WTC11 (cell line): ENCODE results near the gene PLAAT5. TPM values are rescaled to one million over a fixed set of nuclear protein-coding genes. Genes with fewer than 3 reads are reported as not detected.
A peak's percentile ranks its signal among the peaks of the same experiment; 100 is the strongest.

Experiments used
- ATAC-seq: fragments of 200-7000 bp; cut with Tn5 transposase; 2 replicates; pipeline ENCODE4 v1.10.0; 2021; ENCODE audit warnings: mild to moderate bottlenecking, moderate library complexity
- CTCF ChIA-PET: fragments of 300-600 bp; sonication (Branson Sonifier 250); formaldehyde crosslinking; loops from one replicate; lab custom pipeline; 2021; ENCODE audit warnings: antibody characterized with exemption; lab: Charles Lee
- POLR2A ChIA-PET: fragments of 350-600 bp; sonication (Branson Sonifier 250); formaldehyde crosslinking; loops from one replicate; lab custom pipeline; 2021; ENCODE audit warnings: antibody characterized with exemption; lab: Charles Lee
- DNase-seq: peaks from one replicate; pipeline ENCODE4 v3.0.0; 2021; ENCODE audit warnings: low spot score
- H3K27ac Mint-ChIP-seq: 2 replicates; pipeline ENCODE4 v1.8.0; 2021; ENCODE audit warnings: mixed read lengths
- H3K27me3 Mint-ChIP-seq: 2 replicates; pipeline ENCODE4 v1.8.0; 2021; ENCODE audit warnings: low read depth, mild to moderate bottlenecking, moderate library complexity, mixed read lengths
- H3K36me3 Mint-ChIP-seq: 2 replicates; pipeline ENCODE4 v1.8.0; 2021; ENCODE audit warnings: mixed read lengths
- H3K4me1 Mint-ChIP-seq: 2 replicates; pipeline ENCODE4 v1.8.0; 2022; ENCODE audit warnings: mixed read lengths
- H3K4me3 Mint-ChIP-seq: 2 replicates; pipeline ENCODE4 v1.8.0; 2021; ENCODE audit warnings: mild to moderate bottlenecking, moderate library complexity, mixed read lengths
- H3K9me3 Mint-ChIP-seq: 2 replicates; pipeline ENCODE4 v1.8.0; 2021; ENCODE audit warnings: mixed read lengths
- CBFB ChIP-seq: sonication (generic); formaldehyde crosslinking; IDR thresholded peaks from 2 replicates; pipeline ENCODE4 v1.8.1; 2022; ENCODE audit warnings: mild to moderate bottlenecking, low read depth, missing genetic modification reagents
- ETV6 ChIP-seq: sonication (generic); formaldehyde crosslinking; IDR thresholded peaks from 2 replicates; pipeline ENCODE4 v1.8.1; 2022; ENCODE audit warnings: mild to moderate bottlenecking, missing genetic modification reagents
- HMGA2 ChIP-seq: fragments of 250-450 bp; sonication (Bioruptor Pico); IDR thresholded peaks from 2 replicates; pipeline ENCODE4 v1.4.0; 2021; ENCODE audit warnings: mild to moderate bottlenecking, moderate library complexity
- NR2C2 ChIP-seq: sonication (generic); formaldehyde crosslinking; IDR thresholded peaks from 2 replicates; pipeline ENCODE4 v1.8.0; 2022; ENCODE audit warnings: mild to moderate bottlenecking, missing genetic modification reagents
- SMAD3 ChIP-seq: sonication (generic); formaldehyde crosslinking; IDR thresholded peaks from 2 replicates; pipeline ENCODE4 v1.8.0; 2022; ENCODE audit warnings: missing genetic modification reagents, mild to moderate bottlenecking, borderline replicate concordance
- TEAD4 ChIP-seq: sonication (generic); formaldehyde crosslinking; IDR thresholded peaks from 2 replicates; pipeline ENCODE4 v1.8.0; 2022; ENCODE audit warnings: mild to moderate bottlenecking, missing genetic modification reagents
- total RNA-seq: library from RNA; stranded (reverse); gene quantifications from 3 replicates; pipeline ENCODE4 v1.2.3, GENCODE V29; 2021
- TF ChIP-seq, protein P1 (sequence below): sonication (generic); formaldehyde crosslinking; IDR thresholded peaks from 2 replicates; pipeline ENCODE4 v1.8.0; 2023; ENCODE audit warnings: missing genetic modification reagents, mild to moderate bottlenecking, borderline replicate concordance
- TF ChIP-seq, protein P2 (sequence below): fragments of 250-450 bp; sonication (Bioruptor Pico); IDR thresholded peaks from 2 replicates; pipeline ENCODE4 v1.9.0; 2021; ENCODE audit warnings: mild to moderate bottlenecking
- TF ChIP-seq, protein P3 (sequence below): sonication (generic); formaldehyde crosslinking; IDR thresholded peaks from 2 replicates; pipeline ENCODE4 v1.8.1; 2022; ENCODE audit warnings: missing genetic modification reagents, borderline replicate concordance
- TF ChIP-seq, protein P4 (sequence below): fragments of 250-450 bp; sonication (Bioruptor Pico); IDR thresholded peaks from 2 replicates; pipeline ENCODE4 v2.1.2; 2022; ENCODE audit warnings: mild to moderate bottlenecking, moderate library complexity
- TF ChIP-seq, protein P5 (sequence below): fragments of 250-450 bp; sonication (Bioruptor Pico); IDR thresholded peaks from 2 replicates; pipeline ENCODE4 v1.9.0; 2021; ENCODE audit warnings: moderate library complexity, mild to moderate bottlenecking, inconsistent platforms, borderline replicate concordance
- TF ChIP-seq, protein P6 (sequence below): sonication (generic); formaldehyde crosslinking; IDR thresholded peaks from 2 replicates; pipeline ENCODE4 v1.8.1; 2023; ENCODE audit warnings: mild to moderate bottlenecking, missing genetic modification reagents, moderate library complexity
- TF ChIP-seq, protein P7 (sequence below): sonication (generic); formaldehyde crosslinking; IDR thresholded peaks from 2 replicates; pipeline ENCODE4 v1.8.1; 2022; ENCODE audit warnings: mild to moderate bottlenecking, moderate library complexity, missing genetic modification reagents

Gene PLAAT5
- total RNA-seq, 1 experiment from 2014 or later, result 23.0 TPM

DNA sequence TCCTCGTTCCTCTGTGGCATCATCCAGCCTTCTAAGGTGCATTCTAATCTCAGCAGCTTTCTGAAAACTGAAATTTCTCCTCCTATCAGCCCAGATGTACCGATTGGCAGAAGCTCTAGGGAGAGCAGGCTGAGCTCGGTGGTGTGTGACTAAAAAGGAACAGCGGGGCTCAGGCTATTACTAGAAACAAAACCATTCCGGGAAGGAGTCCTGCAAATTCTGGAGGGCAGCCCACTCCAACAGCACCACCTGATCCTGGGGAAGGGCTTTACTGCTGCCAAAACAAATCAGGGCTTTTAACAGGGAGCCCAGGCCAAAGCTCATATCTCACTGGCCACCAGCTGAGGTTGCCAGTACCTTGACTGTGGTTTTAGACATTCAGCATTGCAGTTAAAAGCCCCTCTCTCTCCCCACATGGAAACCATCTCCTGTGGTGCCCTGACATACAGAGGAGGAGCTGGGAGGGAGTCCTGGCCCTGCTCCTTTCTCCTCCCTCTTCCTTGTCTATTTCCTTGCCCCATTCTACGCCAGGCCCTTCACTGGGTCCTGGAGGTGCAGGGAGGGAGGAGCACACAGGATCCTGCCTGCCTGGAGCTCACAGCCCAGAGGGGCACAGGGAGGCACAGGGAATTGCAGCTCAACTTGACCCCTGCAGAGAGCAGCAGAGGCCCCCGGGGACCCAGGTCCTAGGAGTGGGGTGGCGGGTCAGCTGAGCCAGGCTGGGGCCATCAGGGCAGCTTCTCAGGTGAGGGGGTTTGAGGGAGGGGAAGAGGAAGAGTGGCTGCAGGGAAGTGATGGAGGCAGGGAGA is 46.5 kb upstream of the PLAAT5 start (continued):
- TF ChIP-seq, protein P1, sequence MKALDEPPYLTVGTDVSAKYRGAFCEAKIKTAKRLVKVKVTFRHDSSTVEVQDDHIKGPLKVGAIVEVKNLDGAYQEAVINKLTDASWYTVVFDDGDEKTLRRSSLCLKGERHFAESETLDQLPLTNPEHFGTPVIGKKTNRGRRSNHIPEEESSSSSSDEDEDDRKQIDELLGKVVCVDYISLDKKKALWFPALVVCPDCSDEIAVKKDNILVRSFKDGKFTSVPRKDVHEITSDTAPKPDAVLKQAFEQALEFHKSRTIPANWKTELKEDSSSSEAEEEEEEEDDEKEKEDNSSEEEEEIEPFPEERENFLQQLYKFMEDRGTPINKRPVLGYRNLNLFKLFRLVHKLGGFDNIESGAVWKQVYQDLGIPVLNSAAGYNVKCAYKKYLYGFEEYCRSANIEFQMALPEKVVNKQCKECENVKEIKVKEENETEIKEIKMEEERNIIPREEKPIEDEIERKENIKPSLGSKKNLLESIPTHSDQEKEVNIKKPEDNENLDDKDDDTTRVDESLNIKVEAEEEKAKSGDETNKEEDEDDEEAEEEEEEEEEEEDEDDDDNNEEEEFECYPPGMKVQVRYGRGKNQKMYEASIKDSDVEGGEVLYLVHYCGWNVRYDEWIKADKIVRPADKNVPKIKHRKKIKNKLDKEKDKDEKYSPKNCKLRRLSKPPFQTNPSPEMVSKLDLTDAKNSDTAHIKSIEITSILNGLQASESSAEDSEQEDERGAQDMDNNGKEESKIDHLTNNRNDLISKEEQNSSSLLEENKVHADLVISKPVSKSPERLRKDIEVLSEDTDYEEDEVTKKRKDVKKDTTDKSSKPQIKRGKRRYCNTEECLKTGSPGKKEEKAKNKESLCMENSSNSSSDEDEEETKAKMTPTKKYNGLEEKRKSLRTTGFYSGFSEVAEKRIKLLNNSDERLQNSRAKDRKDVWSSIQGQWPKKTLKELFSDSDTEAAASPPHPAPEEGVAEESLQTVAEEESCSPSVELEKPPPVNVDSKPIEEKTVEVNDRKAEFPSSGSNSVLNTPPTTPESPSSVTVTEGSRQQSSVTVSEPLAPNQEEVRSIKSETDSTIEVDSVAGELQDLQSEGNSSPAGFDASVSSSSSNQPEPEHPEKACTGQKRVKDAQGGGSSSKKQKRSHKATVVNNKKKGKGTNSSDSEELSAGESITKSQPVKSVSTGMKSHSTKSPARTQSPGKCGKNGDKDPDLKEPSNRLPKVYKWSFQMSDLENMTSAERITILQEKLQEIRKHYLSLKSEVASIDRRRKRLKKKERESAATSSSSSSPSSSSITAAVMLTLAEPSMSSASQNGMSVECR (CRISPR knock-in tag), result no peak
- TF ChIP-seq, protein P2, sequence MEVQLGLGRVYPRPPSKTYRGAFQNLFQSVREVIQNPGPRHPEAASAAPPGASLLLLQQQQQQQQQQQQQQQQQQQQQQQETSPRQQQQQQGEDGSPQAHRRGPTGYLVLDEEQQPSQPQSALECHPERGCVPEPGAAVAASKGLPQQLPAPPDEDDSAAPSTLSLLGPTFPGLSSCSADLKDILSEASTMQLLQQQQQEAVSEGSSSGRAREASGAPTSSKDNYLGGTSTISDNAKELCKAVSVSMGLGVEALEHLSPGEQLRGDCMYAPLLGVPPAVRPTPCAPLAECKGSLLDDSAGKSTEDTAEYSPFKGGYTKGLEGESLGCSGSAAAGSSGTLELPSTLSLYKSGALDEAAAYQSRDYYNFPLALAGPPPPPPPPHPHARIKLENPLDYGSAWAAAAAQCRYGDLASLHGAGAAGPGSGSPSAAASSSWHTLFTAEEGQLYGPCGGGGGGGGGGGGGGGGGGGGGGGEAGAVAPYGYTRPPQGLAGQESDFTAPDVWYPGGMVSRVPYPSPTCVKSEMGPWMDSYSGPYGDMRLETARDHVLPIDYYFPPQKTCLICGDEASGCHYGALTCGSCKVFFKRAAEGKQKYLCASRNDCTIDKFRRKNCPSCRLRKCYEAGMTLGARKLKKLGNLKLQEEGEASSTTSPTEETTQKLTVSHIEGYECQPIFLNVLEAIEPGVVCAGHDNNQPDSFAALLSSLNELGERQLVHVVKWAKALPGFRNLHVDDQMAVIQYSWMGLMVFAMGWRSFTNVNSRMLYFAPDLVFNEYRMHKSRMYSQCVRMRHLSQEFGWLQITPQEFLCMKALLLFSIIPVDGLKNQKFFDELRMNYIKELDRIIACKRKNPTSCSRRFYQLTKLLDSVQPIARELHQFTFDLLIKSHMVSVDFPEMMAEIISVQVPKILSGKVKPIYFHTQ (CRISPR knock-in tag), result no peak
- TF ChIP-seq NR2C2 (CRISPR knock-in tag), result no peak
- TF ChIP-seq ETV6 (CRISPR knock-in tag), result no peak; the same call in 1 of the 2 replicates
- TF ChIP-seq, protein P3, sequence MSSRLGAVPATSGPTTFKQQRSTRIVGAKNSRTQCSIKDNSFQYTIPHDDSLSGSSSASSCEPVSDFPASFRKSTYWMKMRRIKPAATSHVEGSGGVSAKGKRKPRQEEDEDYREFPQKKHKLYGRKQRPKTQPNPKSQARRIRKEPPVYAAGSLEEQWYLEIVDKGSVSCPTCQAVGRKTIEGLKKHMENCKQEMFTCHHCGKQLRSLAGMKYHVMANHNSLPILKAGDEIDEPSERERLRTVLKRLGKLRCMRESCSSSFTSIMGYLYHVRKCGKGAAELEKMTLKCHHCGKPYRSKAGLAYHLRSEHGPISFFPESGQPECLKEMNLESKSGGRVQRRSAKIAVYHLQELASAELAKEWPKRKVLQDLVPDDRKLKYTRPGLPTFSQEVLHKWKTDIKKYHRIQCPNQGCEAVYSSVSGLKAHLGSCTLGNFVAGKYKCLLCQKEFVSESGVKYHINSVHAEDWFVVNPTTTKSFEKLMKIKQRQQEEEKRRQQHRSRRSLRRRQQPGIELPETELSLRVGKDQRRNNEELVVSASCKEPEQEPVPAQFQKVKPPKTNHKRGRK (CRISPR knock-in tag), result no peak
- no peak for TF ChIP-seq CBFB (CRISPR knock-in tag)
- no peak for TF ChIP-seq TEAD4 (CRISPR knock-in tag)
- TF ChIP-seq, protein P4, sequence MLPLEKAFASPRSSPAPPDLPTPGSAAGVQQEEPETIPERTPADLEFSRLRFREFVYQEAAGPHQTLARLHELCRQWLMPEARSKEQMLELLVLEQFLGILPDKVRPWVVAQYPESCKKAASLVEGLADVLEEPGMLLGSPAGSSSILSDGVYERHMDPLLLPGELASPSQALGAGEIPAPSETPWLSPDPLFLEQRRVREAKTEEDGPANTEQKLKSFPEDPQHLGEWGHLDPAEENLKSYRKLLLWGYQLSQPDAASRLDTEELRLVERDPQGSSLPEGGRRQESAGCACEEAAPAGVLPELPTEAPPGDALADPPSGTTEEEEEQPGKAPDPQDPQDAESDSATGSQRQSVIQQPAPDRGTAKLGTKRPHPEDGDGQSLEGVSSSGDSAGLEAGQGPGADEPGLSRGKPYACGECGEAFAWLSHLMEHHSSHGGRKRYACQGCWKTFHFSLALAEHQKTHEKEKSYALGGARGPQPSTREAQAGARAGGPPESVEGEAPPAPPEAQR, result no peak

DNA sequence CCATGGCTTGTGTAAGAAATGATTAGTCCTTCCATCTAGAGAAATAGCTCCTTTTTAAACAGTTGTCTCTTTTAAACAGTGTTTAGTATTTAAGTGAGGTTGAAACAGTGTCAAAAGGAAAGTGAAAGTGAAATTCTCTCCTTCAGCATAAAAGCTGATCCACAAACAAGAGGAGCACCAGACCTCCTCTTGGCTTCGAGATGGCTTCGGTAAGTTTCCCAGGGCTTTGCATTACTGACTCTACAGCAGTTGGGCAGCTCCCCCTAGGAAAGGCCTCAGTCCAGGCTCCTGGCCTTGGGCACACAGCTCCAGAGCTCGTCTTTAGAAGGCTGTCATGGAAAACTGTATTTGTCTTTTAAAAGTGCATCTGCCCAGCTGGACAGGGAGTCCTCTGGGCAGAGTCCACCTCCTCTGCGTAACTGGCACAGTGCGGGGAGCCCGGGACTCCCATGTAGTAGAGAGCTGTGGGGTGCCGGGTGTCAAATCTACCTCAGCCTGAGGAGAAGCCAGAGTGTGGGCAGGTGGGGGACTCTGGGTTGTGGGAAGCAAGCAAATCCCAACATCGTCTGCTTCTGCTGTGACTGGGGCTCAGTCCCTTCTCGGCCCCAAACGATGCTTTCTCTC is 45.8 kb upstream of the PLAAT5 start, which contains the start of gene PLAAT4:
TSS of gene PLAAT4 (plus strand) at position 140 of the 624 bp plus-strand sequence. CDS start at position 201, 61 bp downstream.
- no peak within 1 kb of the TSS for H3K4me3 Mint-ChIP-seq
- POLR2A ChIA-PET, result no interaction called here
- H3K36me3 Mint-ChIP-seq, result no peaks in the 10 kb centered on the region
- peaks cover 39% of the 10 kb centered on the region for H3K4me1 Mint-ChIP-seq
- ATAC-seq, result peak; percentile 16
- no peak for TF ChIP-seq SMAD3 (CRISPR knock-in tag)
- H3K27ac Mint-ChIP-seq, result no peak within 1 kb of the TSS
- DNase-seq, result no peak
- CTCF ChIA-PET, result interaction anchor here (0.7 to 1.4 kb wide), 4 partner anchors 56 to 109 kb away, joined by 3 to 6 read pairs (median 4); no protein-coding TSS in a partner anchor
- H3K9me3 Mint-ChIP-seq, result no peaks in the 10 kb centered on the region
- H3K27me3 Mint-ChIP-seq, result no peaks in the 10 kb centered on the region; the same call in 1 of the 2 replicates

DNA sequence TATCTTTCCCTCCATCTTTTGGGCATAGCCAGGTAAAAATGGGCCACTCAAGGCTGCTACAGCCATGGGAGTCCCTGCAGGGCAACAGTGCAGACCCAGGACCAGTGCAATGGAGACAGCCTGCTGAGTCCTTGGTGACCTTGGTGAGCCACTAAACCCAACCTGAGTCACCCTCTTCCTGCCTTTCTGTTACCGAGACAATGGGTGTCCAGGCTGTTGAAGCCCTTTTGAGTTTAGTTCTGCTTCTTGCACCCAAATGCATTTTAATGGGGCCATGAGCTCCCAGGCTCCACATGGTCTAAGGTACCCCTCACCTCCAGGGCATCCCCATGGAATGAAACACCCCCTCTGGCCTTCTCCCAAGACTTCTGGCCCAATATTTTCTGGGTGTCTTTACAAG is 44.8 kb upstream of the PLAAT5 start:
- no peak overlapping the region for H3K27ac Mint-ChIP-seq
- H3K4me3 Mint-ChIP-seq, result no peak overlapping the region
- H3K4me1 Mint-ChIP-seq, result peaks cover 48% of the 10 kb centered on the region
- DNase-seq (no peak), ATAC-seq (no peak)
- no peaks in the 10 kb centered on the region for H3K36me3 Mint-ChIP-seq
- no peaks in the 10 kb centered on the region; the same call in 1 of the 2 replicates for H3K27me3 Mint-ChIP-seq
- ChIA-PET POLR2A (no interaction called here), CTCF (no interaction called here)
- H3K9me3 Mint-ChIP-seq, result no peaks in the 10 kb centered on the region
- TF ChIP-seq, protein P5, sequence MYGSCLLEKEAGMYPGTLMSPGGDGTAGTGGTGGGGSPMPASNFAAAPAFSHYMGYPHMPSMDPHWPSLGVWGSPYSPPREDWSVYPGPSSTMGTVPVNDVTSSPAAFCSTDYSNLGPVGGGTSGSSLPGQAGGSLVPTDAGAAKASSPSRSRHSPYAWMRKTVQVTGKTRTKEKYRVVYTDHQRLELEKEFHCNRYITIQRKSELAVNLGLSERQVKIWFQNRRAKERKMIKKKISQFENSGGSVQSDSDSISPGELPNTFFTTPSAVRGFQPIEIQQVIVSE, result no peak
- no peak for TF ChIP-seq HMGA2 (CRISPR knock-in tag)
- TF ChIP-seq, protein P6, sequence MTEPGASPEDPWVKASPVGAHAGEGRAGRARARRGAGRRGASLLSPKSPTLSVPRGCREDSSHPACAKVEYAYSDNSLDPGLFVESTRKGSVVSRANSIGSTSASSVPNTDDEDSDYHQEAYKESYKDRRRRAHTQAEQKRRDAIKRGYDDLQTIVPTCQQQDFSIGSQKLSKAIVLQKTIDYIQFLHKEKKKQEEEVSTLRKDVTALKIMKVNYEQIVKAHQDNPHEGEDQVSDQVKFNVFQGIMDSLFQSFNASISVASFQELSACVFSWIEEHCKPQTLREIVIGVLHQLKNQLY (CRISPR knock-in tag), result no peak
- TF ChIP-seq, protein P7, sequence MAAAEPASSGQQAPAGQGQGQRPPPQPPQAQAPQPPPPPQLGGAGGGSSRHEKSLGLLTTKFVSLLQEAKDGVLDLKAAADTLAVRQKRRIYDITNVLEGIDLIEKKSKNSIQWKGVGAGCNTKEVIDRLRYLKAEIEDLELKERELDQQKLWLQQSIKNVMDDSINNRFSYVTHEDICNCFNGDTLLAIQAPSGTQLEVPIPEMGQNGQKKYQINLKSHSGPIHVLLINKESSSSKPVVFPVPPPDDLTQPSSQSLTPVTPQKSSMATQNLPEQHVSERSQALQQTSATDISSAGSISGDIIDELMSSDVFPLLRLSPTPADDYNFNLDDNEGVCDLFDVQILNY (CRISPR knock-in tag), result no peak
